Transverse colon (tissue), 4 donors: ENCODE measurements around the gene NOLC1. TPM values are rescaled to one million over a fixed set of nuclear protein-coding genes. Genes with fewer than 3 reads are reported as not detected.
A peak's percentile ranks its signal among the peaks of the same experiment; 100 is the strongest.
"Not testable (repeated sequence)": the region's sequence is repeated elsewhere in the genome, so short reads cannot be mapped to it uniquely, and the experiment has no call there.

ENCODE experiments used
- DNase-seq: peaks from one replicate; pipeline ENCODE4 v3.0.0-alpha.2; 2019
- H3K27ac ChIP-seq, 4 donors: fragments of 200-600 bp; sonication (generic); 2 replicates each; pipeline ENCODE4 v1.5.1; 2016 to 2018; ENCODE audit warnings: inconsistent platforms in 4 of 4
- H3K27me3 ChIP-seq: fragments of 200-600 bp; sonication (generic); 2 replicates; pipeline ENCODE4 v1.5.1; 2017; ENCODE audit warnings: inconsistent platforms
- H3K36me3 ChIP-seq, 4 donors: fragments of 200-600 bp; sonication (generic); 2 replicates each; pipeline ENCODE4 v1.5.1; 2017 to 2019; ENCODE audit warnings: inconsistent platforms in 4 of 4
- H3K4me1 ChIP-seq, 4 donors: fragments of 200-600 bp; sonication (generic); 2 replicates each; pipeline ENCODE4 v1.5.1; 2017 to 2020; ENCODE audit warnings: inconsistent platforms in 4 of 4
- H3K4me3 ChIP-seq, 4 donors: fragments of 200-600 bp; sonication (generic); 1 replicate in 1 of 4; 2 replicates in 3 of 4; pipeline versions ENCODE4 v1.5.1 to v1.6.1; 2017 to 2019; ENCODE audit warnings: inconsistent platforms in 4 of 4
- H3K9me3 ChIP-seq, 2 donors: fragments of 200-600 bp; sonication (generic); 2 replicates each; pipeline ENCODE4 v1.5.1; 2017 to 2019; ENCODE audit warnings: inconsistent platforms in 2 of 2
- CTCF ChIP-seq, 5 experiments: fragments of 200-600 bp in 3 of 5; fragments of 450-650 bp in 2 of 5; sonication (generic) in 3 of 5; IDR thresholded peaks; 1 replicate in 2 of 5; 2 replicates in 3 of 5; pipeline ENCODE4 v1.5.1; 2016 to 2017; ENCODE audit warnings: antibody characterized with exemption in 5 of 5, inconsistent platforms in 3 of 5, mild to moderate bottlenecking in 2 of 5, moderate library complexity in 1 of 5
- EP300 ChIP-seq: sonication (generic); formaldehyde crosslinking; IDR thresholded peaks from one replicate; pipeline ENCODE4 v1.6.1; 2017; ENCODE audit warnings: antibody characterized with exemption, low read depth
- POLR2A ChIP-seq: fragments of 450-650 bp; IDR thresholded peaks from one replicate; pipeline ENCODE4 v1.6.1; 2016; ENCODE audit warnings: antibody characterized with exemption, mild to moderate bottlenecking, moderate library complexity
- POLR2AphosphoS5 ChIP-seq, 3 donors: sonication (generic); formaldehyde crosslinking; IDR thresholded peaks; one replicate each; pipeline ENCODE4 v1.6.1; 2016; ENCODE audit warnings: antibody characterized with exemption in 3 of 3
- WGBS, 2 donors: methylation state at CpG; one replicate each; pipeline ENCODE4 v1.1.5; 2018; ENCODE audit warnings: low coverage in 1 of 2; 5-methylcytosine and 5-hydroxymethylcytosine counted together
- in situ Hi-C, 4 donors: fragments of 200-750 bp; cut with MboI; loops; one replicate each; pipeline versions ENCODE4 v1.15.0 to v1.15.1; 2017; ENCODE audit warnings: low sequenced_read_pairs in 3 of 4, low pct_ligation_motif_present in 1 of 4, low pct_unique_long_range_greater_than_20kb in 1 of 4
- intact Hi-C: fragments of 100-400 bp; cut with DNase I; formaldehyde crosslinking; loops from one replicate; pipeline ENCODE4 v1.15.1; 2023; ENCODE audit warnings: low total_unique reads
- total RNA-seq, 4 donors: library from RNA; depleted of rRNA; stranded (reverse); fragments of >200 nt; gene quantifications; one replicate each; pipeline ENCODE4 v1.1.0, GENCODE V29; 2016

NOLC1 gene
- total RNA-seq, 4 donors from 2014 or later, result 19.1 to 119 (median 35.6) TPM

- 78 to 79% methylated on average over 2 of the region's 2 CpGs for WGBS, 2 donors
- H3K4me1 ChIP-seq, result peaks cover 6 to 15% (median 11%) of the 10 kb centered on the region in 4 donors
- no peak for TF ChIP-seq EP300
- TF ChIP-seq CTCF (IDR thresholded peaks at IDR 0.05), result no peak
- TF ChIP-seq POLR2AphosphoS5 (IDR thresholded peaks at IDR 0.05), result no peak
- no peak for TF ChIP-seq POLR2A
- H3K27me3 ChIP-seq, result no peaks in the 10 kb centered on the region
- H3K4me3 ChIP-seq, result no peak overlapping the region
- no peak for DNase-seq
- intact Hi-C loops, result no loop called here
- in situ Hi-C loops, result no loop called here
- H3K36me3 ChIP-seq, result no peaks in the 10 kb centered on the region
- H3K27ac ChIP-seq, result no peak overlapping the region
- no peaks in the 10 kb centered on the region for H3K9me3 ChIP-seq
Measured at GRCh38 chr10:102185272-102185671, 33.1 kb downstream of the NOLC1 start.

- Histone ChIP-seq H3K27me3 (no peaks in the 10 kb centered on the region), H3K4me1 (peaks cover 6 to 15% (median 11%) of the 10 kb centered on the region in 4 donors), H3K36me3 (no peaks in the 10 kb centered on the region), H3K4me3 (no peak overlapping the region), H3K27ac (no peak overlapping the region), H3K9me3 (no peaks in the 10 kb centered on the region)
- DNase-seq, result no peak
- intact Hi-C loops (no loop called here), in situ Hi-C loops (no loop called here)
- WGBS, 2 donors, result 82 to 90% methylated on average over 14 to 15 of the region's 15 CpGs
- TF ChIP-seq POLR2AphosphoS5 (IDR thresholded peaks at IDR 0.05) (no peak), CTCF (IDR thresholded peaks at IDR 0.05) (no peak), EP300 (no peak), POLR2A (no peak)
Measured at GRCh38 chr10:102185811-102186527, 33.8 kb downstream of the NOLC1 start.

GRCh38 chr10:102188298-102188940, 36.2 kb downstream of the NOLC1 start:
- Histone ChIP-seq H3K4me1 (peaks cover 6 to 15% (median 11%) of the 10 kb centered on the region in 4 donors), H3K27ac (peak overlapping the region in 1 of 4 donors; percentile 42), H3K9me3 (peaks cover 0 to 8% of the 10 kb centered on the region in 2 donors), H3K27me3 (no peaks in the 10 kb centered on the region), H3K4me3 (no peak overlapping the region), H3K36me3 (no peaks in the 10 kb centered on the region)
- TF ChIP-seq POLR2AphosphoS5 (IDR thresholded peaks at IDR 0.05) (no peak), CTCF (IDR thresholded peaks at IDR 0.05) (no peak), EP300 (no peak), POLR2A (no peak)
- 66% methylated on average over 3 of the region's 3 CpGs; no CpG with 5 or more reads in 1 of the 2 donors for WGBS, 2 donors
- intact Hi-C loops, result no loop called here
- DNase-seq, result peak; percentile 30
- in situ Hi-C loops, result no loop called here

GRCh38 chr10:102188941-102189898, 37.0 kb downstream of the NOLC1 start:
- intact Hi-C loops, result not testable (repeated sequence)
- peak overlapping the region in 2 of 4 donors; percentile 35 to 42 for H3K27ac ChIP-seq

More at GRCh38 chr10:102188941-102189898, 37.0 kb downstream of the NOLC1 start:
- H3K36me3 ChIP-seq, in situ Hi-C loops, H3K27me3 ChIP-seq, DNase-seq, H3K9me3 ChIP-seq: not testable (repeated sequence)
- peak overlapping the region in 1 of 4 donors; percentile 10 for H3K4me3 ChIP-seq
- peaks cover 6 to 15% (median 11%) of the 10 kb centered on the region in 4 donors for H3K4me1 ChIP-seq
- 33 to 45% methylated on average over 4 to 6 of the region's 7 CpGs for WGBS, 2 donors
